GM21529 (cell line): ENCODE measurements around the gene NKD2.
"Not testable (repeated sequence)": the region's sequence is repeated elsewhere in the genome, so short reads cannot be mapped to it uniquely, and the experiment has no call there.

Experiments
- ATAC-seq: cut with Tn5 transposase; IDR thresholded peaks from one replicate; pipeline ENCODE4 v1.9.1; 2021; ENCODE audit not compliant: unreplicated experiment

NKD2 gene

GRCh38 chr5:1012900-1013237, 4.3 kb downstream of the NKD2 start:
- ATAC-seq, result no peak

- ATAC-seq, result no peak
Measured at GRCh38 chr5:1013238-1013947, 4.8 kb downstream of the NKD2 start.

GRCh38 chr5:1013948-1014301, 5.3 kb downstream of the NKD2 start:
- ATAC-seq, result no peak

- no peak for ATAC-seq
Measured at GRCh38 chr5:1014346-1014745, 5.7 kb downstream of the NKD2 start.

GRCh38 chr5:1014781-1015221, 6.2 kb downstream of the NKD2 start:
- no peak for ATAC-seq

- ATAC-seq, result no peak
Measured at GRCh38 chr5:1015507-1015906, 6.9 kb downstream of the NKD2 start.

GRCh38 chr5:1016036-1016435, 7.4 kb downstream of the NKD2 start:
- ATAC-seq, result no peak

- ATAC-seq, result no peak
Measured at GRCh38 chr5:1016476-1016875, 7.9 kb downstream of the NKD2 start.

- no peak for ATAC-seq
Measured at GRCh38 chr5:1017056-1017455, 8.5 kb downstream of the NKD2 start.

GRCh38 chr5:1017691-1018455, 9.3 kb downstream of the NKD2 start:
- no peak for ATAC-seq

- no peak for ATAC-seq
Measured at GRCh38 chr5:1018596-1018995, 10.0 kb downstream of the NKD2 start.

- ATAC-seq, result no peak
Measured at GRCh38 chr5:1019001-1019905, 10.7 kb downstream of the NKD2 start.

GRCh38 chr5:1020452-1020961, 11.9 kb downstream of the NKD2 start:
- no peak for ATAC-seq

GRCh38 chr5:1021136-1021968, 12.8 kb downstream of the NKD2 start:
- no peak for ATAC-seq

- not testable (repeated sequence) for ATAC-seq
Measured at GRCh38 chr5:1021969-1022336, 13.4 kb downstream of the NKD2 start.

- no peak for ATAC-seq
Measured at GRCh38 chr5:1026700-1027621, 18.4 kb downstream of the NKD2 start.

- no peak for ATAC-seq
Measured at GRCh38 chr5:1027631-1028441, 19.2 kb downstream of the NKD2 start.

GRCh38 chr5:1028481-1029281, 20.1 kb downstream of the NKD2 start:
- ATAC-seq, result no peak
